Measurements from ENCODE around the gene PKD1. TPM values are rescaled to one million over a fixed set of nuclear protein-coding genes. Genes with fewer than 3 reads are reported as not detected.

PKD1 gene
- total and polyA plus RNA-seq, 2 of the 13 experiments (the other 11 are each of a cell fraction or from before 2014, with no cell fraction given), result 22.1 to 23.0 TPM

- in situ Hi-C loops (cut with HindIII; ENCODE audit: extremely low pct_ligation_motif_present, low pct_unique_long_range_greater_than_20kb), result no loop called here
- ChIA-PET POLR2A (interaction anchor here (2.0 to 3.5 kb wide), 2 partner anchors 23 to 25 kb away, joined by 8 to 31 read pairs; partner anchors contain the start of gene TRAF7), CTCF (ENCODE audit: low intra/inter-chr PET ratio, low total read pairs) (no interaction called here)
- Histone ChIP-seq H2AFZ (ENCODE audit: low read length) (no peak overlapping the region), H3K9ac (ENCODE audit: insufficient read depth, low read depth, low read length) (no peak overlapping the region), H3K27me3 (ENCODE audit: control insufficient read depth in 1 of 2, insufficient read depth in 2 of 2, low read length in 2 of 2) (no peaks in the 10 kb centered on the region), H3K4me3 (replicated peaks in 1 of 3; ENCODE audit: insufficient read depth in 1 of 3, low read depth in 2 of 3, low read length in 3 of 3) (no peak overlapping the region), H3K36me3 (replicated peaks in 1 of 2; ENCODE audit: control insufficient read depth in 1 of 2, insufficient read depth in 2 of 2, low read length in 2 of 2) (peaks cover 5 to 6% of the 10 kb centered on the region in 2 experiments; a peak in 2 of 5 replicates), H4K20me1 (ENCODE audit: insufficient read depth, low read length) (no peaks in the 10 kb centered on the region), H3K79me2 (ENCODE audit: insufficient read depth, low read length) (no peaks in the 10 kb centered on the region), H3K4me1 (ENCODE audit: insufficient read depth, low read length) (peaks cover 17% of the 10 kb centered on the region), H3K9me3 (ENCODE audit: low read length) (no peaks in the 10 kb centered on the region), H3K4me2 (ENCODE audit: low read depth, low read length) (no peak overlapping the region), H3K27ac (ENCODE audit: extremely low read length, insufficient read depth, low read length) (no peak overlapping the region)
- FAIRE-seq (no peak), ATAC-seq (no peak), DNase-seq (ENCODE audit: low spot score) (no peak)
- TF ChIP-seq RBM39 (IDR thresholded peaks at IDR 0.05; ENCODE audit: low read depth, low read length, poor library complexity, severe bottlenecking) (no peak), ARID5B (CRISPR knock-in tag; IDR thresholded peaks at IDR 0.05) (no peak), NRL (CRISPR knock-in tag; IDR thresholded peaks at IDR 0.05; ENCODE audit: borderline replicate concordance) (no peak), REXO4 (CRISPR knock-in tag; IDR thresholded peaks at IDR 0.05; ENCODE audit: borderline replicate concordance) (no peak), HOXA9 (CRISPR knock-in tag; IDR thresholded peaks at IDR 0.05; ENCODE audit: borderline replicate concordance) (no peak), ZNF788 (CRISPR knock-in tag; IDR thresholded peaks at IDR 0.05; ENCODE audit: borderline replicate concordance) (no peak), ZNF616 (CRISPR knock-in tag; IDR thresholded peaks at IDR 0.05; ENCODE audit: low read depth) (no peak), EHMT2 (IDR thresholded peaks at IDR 0.05; ENCODE audit: borderline replicate concordance, low read depth, low read length) (no peak), PAWR (CRISPR knock-in tag; IDR thresholded peaks at IDR 0.05; ENCODE audit: borderline replicate concordance) (no peak), SNAPC4 (CRISPR knock-in tag; IDR thresholded peaks at IDR 0.05) (no peak), XRCC5 (optimal IDR thresholded peaks at IDR 0.05; ENCODE audit: low read length) (no peak), ZNF674 (CRISPR knock-in tag; IDR thresholded peaks at IDR 0.05; ENCODE audit: low read depth) (no peak), BRD4 (CRISPR knock-in tag; IDR thresholded peaks at IDR 0.05) (no peak), POLR2AphosphoS5 (IDR thresholded peaks at IDR 0.05; ENCODE audit: low read depth, low read length) (no peak)
- intact Hi-C loops (cut with micrococcal nuclease; ENCODE audit: unreplicated experiment), result no loop called here
- BruUV-seq (replicated peaks), result no TSS peak
- 94% methylated on average over 30 of the region's 43 CpGs for whole genome bisulfite sequencing (ENCODE audit: low lambda C conversion rate)
Measured at GRCh38 chr16:2180461-2180860, 44.8 kb upstream of the PKD1 start.
